ENCODE data around the gene KCNQ1.

The KCNQ1 gene

GRCh38 chr11:2527621-2528291 is 82.9 kb downstream of the KCNQ1 start:
- DNase-seq, result peak; percentile 11

GRCh38 chr11:2528301-2529050 is 83.7 kb downstream of the KCNQ1 start:
- peak; percentile 6 for DNase-seq

DNA sequence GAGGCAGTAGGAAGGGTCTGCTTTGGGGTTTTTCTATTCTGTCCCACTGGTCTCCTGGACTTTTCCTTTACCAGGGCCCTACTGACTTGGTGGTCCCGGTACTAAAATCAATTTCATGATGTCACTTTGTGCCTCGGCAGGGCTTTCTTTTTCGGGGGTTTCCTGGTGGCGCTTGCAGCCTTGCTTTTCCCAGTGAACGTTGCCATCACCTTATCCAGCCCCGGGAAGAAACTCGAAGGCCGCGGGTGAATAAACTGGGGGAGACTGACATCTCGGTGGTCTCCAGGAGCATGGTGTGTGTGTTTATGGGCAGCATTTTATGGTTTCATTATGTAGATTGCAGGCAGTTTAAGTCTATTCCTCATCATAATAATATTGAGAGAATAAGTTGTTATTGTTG is 84.4 kb downstream of the KCNQ1 start:
- no peak for DNase-seq

GRCh38 chr11:2529636-2530035 is 84.8 kb downstream of the KCNQ1 start:
- DNase-seq, result no peak

- no peak for DNase-seq
Measured at GRCh38 chr11:2530131-2530854, 85.5 kb downstream of the KCNQ1 start.

GRCh38 chr11:2530855-2531200 is 86.0 kb downstream of the KCNQ1 start:
- DNase-seq, result no peak

DNA sequence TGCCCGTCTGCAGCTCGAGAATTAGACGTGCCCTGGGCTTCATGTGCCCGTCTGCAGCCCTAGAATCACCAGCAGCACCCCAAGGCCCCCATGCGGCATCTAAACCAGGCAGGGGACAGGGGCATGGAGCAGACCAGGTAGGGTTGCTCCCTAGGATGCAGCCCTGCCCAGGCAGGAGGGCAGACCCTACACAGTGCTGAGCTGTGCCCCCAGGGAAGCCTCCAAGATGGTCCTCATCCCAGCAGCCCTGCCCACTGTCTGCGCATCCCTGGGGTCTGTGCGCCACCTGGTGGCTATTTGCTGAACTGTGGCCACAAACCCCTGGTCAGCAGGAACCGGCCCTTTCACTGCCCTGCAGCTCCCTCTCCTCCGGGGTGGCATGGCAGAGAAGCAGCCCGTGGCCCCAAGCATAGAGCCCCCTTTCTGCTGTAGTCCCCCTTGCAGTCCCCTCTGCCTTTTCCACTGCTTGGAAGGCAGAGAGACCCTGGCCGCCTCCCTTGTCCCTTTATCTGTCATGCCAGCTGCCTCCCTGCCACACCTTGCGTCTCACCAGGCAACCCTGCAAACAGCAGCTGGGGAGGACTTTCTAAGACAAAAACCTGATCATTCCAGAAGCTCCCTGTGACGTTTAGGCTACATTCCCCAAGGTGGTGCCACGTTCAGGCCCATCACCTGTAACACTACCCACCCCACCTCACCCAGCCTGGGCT is 86.6 kb downstream of the KCNQ1 start:
- peak; percentile 62 for DNase-seq

- no peak for DNase-seq
Measured at GRCh38 chr11:2531987-2532703, 87.3 kb downstream of the KCNQ1 start.

DNA sequence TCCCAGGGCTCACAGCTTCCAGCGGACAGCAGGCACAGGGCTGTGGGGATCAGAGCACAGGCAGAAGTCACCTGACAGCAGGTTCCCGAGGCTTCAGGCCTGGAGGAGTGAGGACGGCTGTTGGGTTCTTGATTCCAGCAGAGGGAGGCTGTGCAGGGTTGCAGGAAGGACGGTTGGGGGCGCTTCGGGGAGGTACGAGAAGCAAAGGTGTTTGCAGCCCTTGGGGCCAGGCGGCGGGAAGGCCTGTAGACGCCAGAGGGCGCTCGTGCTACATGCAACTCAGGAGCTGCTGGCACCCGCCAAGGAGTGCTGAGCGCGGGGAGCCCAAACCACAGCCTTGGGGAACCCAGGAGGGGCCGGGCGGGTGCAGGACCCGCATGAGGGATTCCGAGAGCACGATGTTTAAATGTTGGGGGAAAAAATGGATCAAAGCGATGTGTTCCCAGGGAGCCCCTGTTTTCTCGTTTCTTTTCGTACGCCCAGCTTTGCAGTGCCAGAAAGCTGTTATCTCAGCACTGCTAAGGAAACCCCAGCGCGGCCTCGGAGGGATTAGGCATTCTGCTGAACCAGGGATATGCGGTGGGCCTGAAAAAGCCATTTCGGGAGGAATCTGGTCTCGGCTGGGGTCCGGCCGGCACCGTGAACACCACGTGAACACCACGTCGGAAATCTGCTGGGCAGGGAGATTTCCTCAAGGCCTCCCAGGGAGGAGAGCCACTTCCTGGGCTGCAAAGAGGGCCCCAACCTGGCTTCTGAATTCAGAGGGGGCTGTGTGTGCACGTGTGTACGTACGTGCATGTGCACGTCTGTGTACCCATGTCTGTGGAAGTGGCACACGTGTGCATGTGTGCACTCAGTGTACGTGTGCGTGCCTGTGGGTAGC is 88.1 kb downstream of the KCNQ1 start:
- peak; percentile 89 for DNase-seq

GRCh38 chr11:2533587-2534133 is 88.9 kb downstream of the KCNQ1 start:
- peak; percentile 69 for DNase-seq

DNA sequence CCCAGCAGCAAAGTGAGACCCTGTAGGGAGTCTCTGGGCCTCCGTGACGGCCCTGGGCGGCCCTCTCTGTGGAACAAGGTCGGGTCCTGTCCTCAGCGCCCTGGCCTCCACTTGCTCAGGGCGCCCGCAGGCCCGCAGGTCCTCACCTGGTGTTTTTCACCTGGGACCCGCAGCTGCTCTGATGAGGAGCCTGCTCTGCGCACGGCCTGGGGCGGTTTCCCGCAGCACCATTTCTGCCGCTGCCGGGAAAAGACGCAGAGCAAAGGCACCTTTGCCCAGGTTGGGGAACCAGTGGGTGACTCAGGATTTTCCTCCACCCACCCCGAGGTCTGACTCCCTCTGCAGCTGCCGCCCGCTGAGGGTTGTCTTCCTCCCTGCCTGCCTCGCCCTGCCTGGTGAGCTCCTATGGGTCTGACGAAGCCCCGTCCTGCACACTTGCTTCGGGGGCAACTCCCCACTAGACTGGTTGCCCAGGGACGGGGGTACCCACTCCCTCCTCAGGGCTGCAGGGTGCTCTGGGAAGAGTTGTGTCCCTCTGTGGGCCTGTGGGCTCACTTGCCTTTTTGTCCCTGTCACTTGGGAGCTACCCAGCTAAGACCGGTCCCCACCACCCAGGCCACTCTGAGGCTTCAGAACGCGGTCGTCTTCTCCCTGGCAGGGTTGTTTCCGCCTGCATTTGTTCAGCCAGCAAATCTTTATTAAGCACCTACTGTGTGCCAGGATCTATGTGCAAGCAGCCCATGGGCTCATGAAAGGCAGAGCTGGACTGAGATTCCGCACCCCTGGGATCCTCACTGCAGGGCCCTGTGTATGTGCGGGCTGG is 89.5 kb downstream of the KCNQ1 start:
- DNase-seq, result no peak

- DNase-seq, result no peak
Measured at GRCh38 chr11:2534957-2535672, 90.3 kb downstream of the KCNQ1 start.

GRCh38 chr11:2535673-2536439 is 91.0 kb downstream of the KCNQ1 start:
- peak; percentile 7 for DNase-seq

- DNase-seq, result no peak
Measured at GRCh38 chr11:2536440-2536989, 91.7 kb downstream of the KCNQ1 start.

- no peak for DNase-seq
Measured at GRCh38 chr11:2537010-2537705, 92.3 kb downstream of the KCNQ1 start.

GRCh38 chr11:2537896-2538724 is 93.3 kb downstream of the KCNQ1 start:
- DNase-seq, result no peak

DNA sequence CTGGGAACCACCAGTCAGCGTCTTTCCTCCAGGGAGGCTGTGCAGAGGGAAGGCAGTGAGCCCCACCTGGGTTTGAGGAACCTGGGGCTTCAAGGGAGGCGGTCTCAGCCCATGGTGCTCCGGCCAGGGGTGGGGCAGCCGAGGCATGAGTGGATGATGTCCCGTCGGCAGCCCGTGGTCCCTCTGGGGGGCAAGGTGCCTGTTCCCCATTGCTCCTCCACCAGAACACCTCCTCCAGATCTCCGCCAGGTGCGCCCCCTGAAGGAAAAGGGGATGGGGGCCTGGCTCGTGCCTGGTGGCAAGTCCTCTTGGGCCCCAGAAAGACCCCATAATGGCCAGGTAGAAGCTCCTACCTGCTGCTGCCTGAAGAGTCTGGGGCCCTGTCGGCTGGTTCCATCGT is 94.1 kb downstream of the KCNQ1 start:
- no peak for DNase-seq
